ELR (cell line): Measurements from ENCODE around the gene CLEC4M.

Experiments
- DNase-seq: peaks from one replicate; pipeline ENCODE4 v3.0.0-alpha.2; 2015; ENCODE audit warnings: low read depth

Gene CLEC4M

GRCh38 chr19:7762719-7763293 is at the start of gene CLEC4M:
Gene CLEC4M (plus strand): TSS chr19:7763243. CDS start chr19:7763267, 24 bp downstream.
- DNase-seq = no peak

DNA sequence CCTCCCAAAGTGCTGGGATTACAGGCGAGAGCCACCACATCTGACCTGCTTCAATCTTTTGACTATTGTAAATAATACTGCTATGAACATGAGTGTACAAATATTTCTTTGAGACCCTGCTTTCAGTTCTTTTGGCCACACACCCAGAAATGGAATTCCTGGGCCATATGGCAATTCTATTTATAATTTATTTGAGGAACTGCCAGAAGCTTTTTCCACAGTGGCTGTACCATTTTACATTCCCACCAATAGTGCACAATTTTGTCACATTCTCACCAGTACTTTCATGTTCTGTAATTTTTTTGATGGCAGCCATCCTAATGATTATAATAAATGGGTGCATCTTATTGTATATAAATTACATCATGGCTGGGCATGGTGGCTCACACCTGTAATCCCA is 47.4 kb upstream of the CLEC4M start:
- no peak for DNase-seq

DNA sequence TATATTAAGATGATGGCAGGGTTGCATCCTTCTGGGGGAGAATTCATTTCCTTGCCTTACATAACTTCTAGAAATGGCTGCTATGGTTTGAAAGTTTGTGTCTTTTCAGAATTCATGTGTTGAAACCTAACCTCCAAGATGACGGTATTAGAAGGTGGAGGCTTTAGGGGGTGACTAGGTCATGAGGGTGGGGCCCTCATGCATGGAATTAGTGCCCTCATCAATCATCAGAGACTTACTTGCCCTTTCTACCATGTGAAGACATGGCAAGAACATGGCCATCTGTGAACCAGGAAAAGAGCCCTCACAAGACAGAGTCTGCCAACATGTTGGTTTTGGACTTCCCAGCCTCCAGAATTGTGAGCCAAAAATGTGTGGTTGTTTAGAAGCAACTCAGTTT is 46.3 kb upstream of the CLEC4M start:
- DNase-seq = no peak

GRCh38 chr19:7718668-7719067 is 44.4 kb upstream of the CLEC4M start:
- no peak for DNase-seq

- DNase-seq = no peak
Measured at GRCh38 chr19:7720351-7720750, 42.7 kb upstream of the CLEC4M start.

DNA sequence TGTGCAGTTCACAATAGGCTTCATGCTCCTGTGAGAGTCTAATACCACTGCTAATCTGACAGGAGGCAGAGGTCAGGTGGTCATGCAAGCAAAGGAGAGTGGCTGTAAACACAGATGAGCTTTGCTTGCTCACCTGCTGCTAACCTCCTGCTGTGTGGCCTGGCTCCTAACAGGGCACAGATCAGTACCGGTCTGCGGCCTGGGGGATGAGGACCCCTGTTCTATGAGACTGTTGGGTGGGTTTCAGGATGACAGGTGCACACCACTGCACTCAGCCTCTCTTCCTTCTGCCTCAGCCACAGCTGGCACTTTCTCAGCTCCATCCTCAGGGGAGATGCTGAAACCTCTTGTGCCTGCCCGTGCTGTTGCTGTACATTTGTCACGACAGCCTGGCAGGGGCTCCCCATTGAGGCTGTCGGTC is 40.8 kb upstream of the CLEC4M start:
- no peak for DNase-seq

DNA sequence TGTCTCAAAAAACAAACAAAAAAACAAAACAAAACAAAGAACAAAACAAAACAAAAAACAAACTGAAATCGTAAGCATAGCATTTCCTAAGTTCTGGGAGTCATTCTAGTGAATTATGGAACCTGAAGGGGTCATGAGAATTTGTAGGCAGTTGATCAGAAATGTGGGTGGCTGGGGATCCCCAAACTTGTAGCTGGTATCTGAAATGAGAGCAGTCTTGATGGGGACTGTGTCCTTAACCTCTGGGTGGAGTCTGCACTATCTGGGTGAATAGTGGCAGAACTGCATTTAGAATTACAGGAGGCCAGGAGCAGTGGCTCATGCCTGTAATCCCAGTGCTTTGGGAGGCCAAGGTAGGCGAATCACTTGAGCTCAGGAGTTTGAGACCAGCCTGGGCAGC is 37.3 kb upstream of the CLEC4M start:
- DNase-seq = no peak

GRCh38 chr19:7729211-7729610 is 33.8 kb upstream of the CLEC4M start:
- DNase-seq = no peak

DNA sequence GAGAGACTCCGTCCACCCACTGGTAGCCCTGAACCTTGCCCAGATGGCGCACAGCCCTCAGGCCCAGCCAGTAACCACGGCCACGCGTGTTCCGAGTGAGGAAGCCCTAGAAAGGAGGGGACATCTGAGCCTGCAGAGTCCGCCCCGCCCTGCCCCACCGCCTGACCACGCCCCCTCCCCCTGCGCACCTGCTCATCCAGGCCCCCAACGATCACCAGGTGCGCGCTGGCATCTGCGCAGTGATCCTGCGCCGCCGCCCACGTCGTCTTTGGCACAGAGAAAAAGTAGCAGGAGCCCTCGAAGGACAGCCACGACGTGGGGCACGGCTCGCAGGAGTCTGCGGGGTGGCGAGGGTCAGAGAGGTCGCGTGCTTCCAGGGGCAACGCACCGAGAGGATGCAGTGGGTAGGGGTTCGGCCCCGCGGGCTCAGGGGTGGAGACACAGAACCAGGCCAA is 33.2 kb upstream of the CLEC4M start:
- no peak for DNase-seq

DNA sequence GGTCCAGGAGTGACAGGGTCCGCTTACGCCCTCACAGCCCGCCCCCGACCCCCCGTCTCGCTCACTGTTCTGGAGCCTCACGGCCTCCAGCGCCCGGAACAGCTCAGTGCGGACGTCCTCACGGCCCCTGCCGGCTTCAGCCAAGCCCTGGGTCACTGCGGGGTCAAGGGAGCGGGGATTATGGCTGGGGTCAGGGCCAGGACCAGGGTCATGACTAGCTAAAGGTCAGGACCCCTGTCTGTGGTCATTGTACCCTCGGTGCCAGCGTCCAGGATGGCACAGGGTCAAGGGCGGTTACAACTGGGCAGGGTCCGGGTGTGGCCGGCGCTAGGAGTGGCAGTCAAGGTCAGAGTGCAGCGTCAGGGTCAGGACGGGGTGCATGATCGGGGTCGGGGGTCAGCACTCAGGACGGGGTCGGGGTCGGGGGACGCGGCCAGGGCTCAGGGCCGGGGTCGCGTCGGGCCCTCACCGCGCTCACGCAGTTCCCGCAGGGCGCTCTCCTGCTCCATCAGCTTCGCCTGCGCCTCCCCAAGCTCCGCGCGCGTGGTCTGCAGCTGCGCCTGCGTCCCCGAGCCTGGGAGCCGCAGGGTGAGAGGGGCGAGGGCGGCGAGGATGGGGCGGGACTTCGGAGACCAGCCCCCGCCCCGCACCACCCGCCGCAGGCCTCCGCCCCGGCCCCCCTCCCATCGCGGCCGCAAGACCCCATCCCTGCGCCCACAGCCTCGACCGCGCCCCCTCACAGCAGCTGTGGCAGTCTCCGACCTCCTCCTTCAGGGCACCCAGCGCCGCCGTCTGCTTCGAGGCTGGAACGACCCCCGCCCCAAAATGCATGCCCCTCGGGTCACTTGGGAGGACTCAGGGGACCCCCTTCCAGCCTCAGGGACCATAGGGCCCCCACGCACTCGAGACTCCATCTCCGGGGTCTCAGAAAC is 32.5 kb upstream of the CLEC4M start:
- DNase-seq = no peak

GRCh38 chr19:7731218-7731595 is 31.8 kb upstream of the CLEC4M start:
- DNase-seq = no peak

DNA sequence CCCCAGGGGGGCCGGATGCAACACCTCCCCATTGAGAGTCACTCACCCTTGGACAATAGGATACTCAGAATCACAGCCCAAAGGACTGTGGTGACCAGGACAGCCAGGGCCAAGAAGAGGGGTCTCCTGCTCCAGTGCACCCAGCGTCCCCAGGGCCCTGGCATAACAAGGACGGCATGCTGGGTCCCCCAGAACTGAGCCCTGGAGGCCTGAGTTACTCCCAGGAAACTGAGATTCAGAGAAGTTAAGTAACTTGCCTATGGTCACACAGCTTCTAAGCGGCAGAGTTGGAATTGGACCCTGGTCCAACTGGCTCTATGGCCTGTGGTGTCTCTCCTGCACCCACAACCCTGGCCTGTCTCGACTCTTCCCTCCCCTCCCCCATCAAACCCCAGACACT is 31.4 kb upstream of the CLEC4M start:
- no peak for DNase-seq

DNA sequence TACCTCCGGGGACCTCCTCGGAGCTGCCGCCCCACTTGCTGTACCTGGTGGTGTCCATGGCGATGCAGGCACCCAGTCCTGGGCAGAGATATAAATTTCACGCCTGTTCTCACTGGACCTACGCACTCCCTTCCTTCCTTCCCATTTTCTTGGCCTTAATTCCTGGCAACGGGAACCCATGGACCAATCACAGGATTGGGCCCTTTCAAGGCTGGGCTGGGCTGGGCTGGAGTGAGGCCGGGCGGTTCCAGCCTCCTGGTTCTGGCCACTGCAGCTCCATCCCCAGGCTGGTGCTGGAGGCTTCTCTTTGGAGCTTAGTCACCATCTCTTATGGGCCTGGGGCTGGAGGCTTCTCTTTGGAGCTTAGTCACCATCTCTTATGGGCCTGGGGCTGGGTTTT is 31.0 kb upstream of the CLEC4M start, which contains the start of gene CLEC4G:
Gene CLEC4G (minus strand): TSS at position 66 of the 400 bp plus-strand sequence. CDS start 8 bp downstream, at position 58.
- no peak for DNase-seq

GRCh38 chr19:7733376-7733775 is 29.7 kb upstream of the CLEC4M start:
- no peak for DNase-seq

- no peak for DNase-seq
Measured at GRCh38 chr19:7734220-7735203, 28.5 kb upstream of the CLEC4M start.

DNA sequence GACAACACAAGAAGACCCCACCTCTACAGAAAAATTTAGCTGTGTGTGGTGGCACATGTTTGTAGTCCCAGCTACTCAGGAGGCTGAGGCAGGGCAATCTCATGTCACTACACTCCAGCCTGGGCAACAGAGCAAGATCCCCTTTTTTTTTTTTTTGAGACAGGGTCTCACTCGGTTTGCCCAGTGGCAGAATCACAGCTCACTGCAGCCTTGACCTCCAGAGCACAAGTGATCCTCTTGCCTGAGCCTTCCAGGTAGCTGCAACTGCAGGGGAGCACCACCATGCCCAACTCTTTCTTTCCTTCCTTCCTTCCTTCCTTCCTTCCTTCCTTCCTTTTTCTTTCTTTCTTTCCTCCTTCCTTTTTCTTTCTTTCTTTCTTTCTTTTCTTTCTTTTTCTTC is 26.9 kb upstream of the CLEC4M start:
- DNase-seq = no peak

DNA sequence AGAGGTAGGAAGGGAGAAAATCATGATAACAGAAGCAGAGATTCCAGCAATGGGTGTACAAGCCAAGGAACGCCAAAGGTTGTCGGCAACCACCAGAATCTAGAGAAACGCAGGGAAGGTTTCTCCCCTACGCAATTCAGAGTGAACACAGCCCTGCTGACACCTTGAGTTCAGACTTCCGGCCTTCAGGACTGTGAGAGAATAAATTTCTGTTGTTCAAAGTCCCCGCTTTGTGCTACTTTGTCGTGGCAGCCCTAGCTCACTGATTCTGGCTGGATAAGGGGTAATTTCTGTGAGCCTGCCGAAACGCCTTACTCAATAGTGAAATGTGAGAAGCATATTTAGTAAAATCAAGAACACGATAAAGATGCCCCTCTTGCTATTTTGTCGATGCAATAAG is 25.8 kb upstream of the CLEC4M start:
- DNase-seq = no peak

DNA sequence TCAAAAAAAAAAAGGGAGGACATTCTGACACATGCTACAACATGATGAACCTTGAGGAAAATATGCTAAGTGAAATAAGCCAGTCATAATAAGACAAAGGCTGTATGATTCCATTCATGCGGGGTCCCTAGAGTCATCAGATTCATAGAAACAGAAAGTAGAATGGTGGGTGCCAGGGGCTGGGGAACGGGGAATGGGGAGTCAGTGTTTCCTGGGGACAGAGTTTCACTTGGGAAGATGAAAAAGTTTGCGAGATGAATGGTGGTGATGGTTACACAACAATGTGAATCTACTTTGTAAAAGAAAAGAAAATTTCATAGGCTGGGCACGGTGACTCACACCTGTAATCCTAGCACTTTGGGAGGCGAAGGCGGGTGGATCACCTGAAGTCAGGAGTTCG is 25.0 kb upstream of the CLEC4M start:
- DNase-seq = no peak

- DNase-seq = no peak
Measured at GRCh38 chr19:7739211-7739755, 23.8 kb upstream of the CLEC4M start.

GRCh38 chr19:7739801-7740681 is 23.0 kb upstream of the CLEC4M start:
- no peak for DNase-seq

GRCh38 chr19:7740682-7741054 is 22.4 kb upstream of the CLEC4M start:
- no peak for DNase-seq
